ENCODE data around the gene CDKL1.
"Not testable (repeated sequence)": the region's sequence is repeated elsewhere in the genome, so short reads cannot be mapped to it uniquely, and the experiment has no call there.

The CDKL1 gene

DNA sequence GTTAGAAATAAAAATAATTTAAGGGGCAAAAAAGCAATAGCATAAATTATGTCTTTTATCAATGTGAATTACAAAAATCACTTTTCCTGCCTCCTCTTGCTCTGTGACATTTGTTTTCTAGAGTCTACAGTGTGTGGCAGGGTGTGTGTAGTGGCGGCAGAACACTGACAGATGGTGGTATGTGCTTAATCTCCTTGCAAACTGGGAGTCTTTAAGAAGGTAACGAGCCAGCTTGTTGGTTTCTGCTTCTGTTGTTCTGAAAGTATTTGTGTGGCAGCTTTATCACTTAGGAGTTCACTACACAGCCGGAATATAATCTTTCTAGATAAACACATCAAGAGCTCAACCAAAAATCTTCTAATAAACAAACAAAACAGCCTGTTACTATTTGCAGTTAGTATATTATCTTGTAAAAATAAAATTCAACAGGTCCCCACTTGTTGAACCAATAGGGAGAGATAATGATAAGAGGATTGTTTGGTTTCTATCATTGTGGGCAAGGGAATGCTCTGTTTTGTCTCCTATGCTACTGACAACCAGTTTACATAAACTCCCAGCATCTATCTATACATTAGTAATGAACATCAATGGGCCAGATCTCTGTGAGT lies 13.0 kb downstream of the CDKL1 start:
- no peak for DNase-seq

DNA sequence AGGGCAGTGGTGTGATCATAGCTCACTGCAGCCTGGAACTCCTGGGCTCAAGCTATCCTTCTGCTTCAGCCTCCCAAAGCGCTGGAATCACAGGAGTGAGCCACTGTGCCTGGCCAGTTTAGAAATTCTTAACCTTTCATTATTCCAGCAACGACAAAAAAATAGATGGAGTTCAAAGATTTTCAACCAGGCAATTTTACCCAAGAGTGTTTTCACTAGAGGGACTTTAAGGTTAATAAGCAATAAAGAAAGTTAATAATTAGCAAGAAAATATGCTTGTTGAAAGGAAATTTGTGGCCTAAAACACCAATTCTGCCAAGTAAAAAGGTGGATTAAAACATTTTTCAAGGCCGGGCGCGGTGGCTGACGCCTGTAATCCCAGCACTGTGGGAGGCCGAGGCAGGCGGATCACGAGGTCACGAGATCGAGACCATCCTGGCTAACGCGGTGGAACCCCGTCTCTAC lies 14.8 kb downstream of the CDKL1 start:
- DNase-seq = no peak

DNA sequence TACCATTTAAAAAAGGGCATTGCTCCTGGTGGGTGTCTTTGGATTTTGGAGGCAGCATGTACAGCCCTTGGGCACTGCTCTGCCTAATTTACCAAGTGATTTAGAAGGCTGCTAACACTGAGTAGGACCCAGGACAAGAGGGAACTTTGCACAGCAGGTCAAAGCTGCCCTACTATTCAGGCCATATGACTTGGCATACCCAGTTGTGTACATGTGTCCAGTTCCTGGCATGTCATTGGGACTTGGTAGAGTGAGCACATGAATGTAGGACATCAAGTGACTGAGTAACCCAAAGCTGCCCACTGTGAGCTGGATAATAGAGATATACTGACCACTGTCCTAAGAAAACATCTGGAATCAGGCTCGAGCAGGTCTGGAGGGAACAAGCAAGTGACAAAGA lies 15.7 kb downstream of the CDKL1 start:
- DNase-seq = no peak

DNA sequence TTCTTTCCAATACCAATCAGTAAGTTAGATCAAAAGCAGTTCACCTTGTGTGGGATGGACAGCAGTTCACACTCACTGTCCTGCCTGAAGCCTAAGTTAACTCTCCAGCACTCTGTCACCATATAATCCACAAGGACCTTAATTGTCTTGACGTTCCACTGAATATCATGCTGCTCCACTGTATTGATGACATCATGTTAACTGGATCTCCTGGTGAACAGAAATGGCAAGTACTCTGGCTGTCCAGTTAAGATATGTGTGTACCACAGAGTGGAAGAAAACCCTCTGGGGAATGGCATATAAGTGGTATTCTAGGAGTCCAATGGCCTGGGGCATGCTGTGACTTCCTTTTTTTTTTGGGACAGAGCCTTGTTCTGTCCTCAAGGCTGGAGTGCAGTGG lies 16.2 kb downstream of the CDKL1 start:
- DNase-seq = no peak

- DNase-seq = no peak
Measured at GRCh38 chr14:50379563-50379962, 17.1 kb downstream of the CDKL1 start.

DNA sequence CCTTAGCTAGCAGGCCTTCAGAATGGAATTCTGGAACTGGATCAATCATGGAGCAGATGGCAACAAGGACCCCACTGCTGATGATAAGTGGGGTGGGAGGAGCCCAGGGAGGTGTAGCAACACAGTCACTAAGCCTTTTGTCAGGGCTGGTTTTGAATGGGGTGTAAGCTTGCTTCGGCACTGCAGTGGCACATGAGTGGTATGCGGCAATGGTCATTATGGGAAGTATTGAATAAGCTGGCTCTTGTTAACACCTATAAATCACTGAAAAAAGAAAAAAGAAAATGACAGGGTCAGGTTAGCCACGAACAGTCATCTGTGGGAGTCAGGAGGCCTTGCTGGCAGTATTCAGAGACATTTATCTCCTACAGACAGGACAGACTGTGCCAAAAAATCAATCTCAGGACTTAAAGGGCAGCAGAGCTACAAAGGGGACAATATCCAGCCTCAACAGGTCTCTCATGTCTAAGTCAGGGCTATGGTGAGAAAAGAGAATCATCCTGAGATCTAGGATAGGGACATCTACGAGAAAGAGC lies 19.1 kb downstream of the CDKL1 start:
- no peak for DNase-seq

GRCh38 chr14:50375760-50376159 lies 20.9 kb downstream of the CDKL1 start:
- no peak for DNase-seq

GRCh38 chr14:50373959-50374358 lies 22.7 kb downstream of the CDKL1 start:
- no peak for DNase-seq

DNA sequence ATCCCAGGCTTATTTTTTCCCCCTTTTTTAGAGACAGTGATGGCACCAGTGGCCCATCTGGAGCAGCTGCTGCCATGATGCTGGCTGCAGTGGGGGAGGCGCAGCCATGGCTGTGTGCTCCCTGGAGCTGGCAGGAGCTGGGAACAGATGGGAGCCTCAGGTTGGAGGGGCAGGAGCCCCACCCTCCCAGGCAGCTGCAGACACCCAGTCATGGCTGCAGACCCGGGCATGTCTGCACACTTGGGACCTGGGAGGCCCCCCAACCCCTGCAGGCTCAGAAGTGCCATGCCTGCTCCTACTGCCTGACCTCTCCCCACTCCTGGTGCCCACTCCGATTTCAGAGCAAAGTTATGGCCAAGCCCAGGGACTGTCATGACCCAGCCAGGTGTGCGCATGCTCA lies 25.1 kb downstream of the CDKL1 start:
- no peak for DNase-seq

GRCh38 chr14:50366589-50366988 lies 30.1 kb downstream of the CDKL1 start:
- DNase-seq = no peak

DNA sequence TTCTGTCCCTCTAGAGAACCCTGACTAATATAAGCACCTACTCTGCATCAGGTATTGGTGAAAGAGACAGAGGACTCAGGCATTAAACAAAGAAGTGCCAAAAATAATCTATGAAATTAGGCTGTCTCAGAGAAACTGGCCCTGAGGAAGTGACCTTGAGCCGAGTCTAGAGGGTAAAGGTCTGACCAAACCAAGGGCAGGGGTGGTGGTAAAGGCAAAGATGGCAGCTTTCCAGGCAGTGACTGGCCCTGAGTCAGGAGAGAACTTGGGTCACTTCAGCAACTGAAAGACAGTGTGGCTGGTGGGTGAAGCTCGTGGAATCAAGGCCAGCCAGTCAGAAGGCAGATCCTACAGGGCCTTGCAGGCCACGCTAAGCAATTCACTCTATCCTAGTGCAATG lies 30.6 kb downstream of the CDKL1 start:
- no peak for DNase-seq

DNA sequence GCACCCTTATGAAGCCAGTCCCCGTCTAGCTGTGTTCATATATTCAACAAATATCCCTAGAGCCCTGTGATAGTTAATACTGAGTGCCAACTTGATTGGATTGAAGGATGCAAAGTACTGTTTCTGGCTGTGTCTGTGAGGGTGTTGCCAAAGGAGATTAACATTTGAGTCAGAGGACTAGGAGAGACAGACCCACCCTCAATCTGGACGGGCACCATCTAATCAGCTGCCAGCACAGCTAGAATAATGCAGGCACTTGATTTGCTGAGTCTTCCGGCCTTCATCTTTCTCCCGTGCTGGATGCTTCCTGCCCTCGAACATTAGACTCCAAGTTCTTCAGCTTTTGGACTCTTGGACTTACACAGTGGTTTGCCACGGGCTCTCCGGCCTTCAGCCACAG lies 31.1 kb downstream of the CDKL1 start:
- not testable (repeated sequence) for DNase-seq

GRCh38 chr14:50364792-50365191 lies 31.9 kb downstream of the CDKL1 start:
- no peak for DNase-seq

GRCh38 chr14:50363714-50364111 lies 33.0 kb downstream of the CDKL1 start:
- peak; percentile 93 for DNase-seq

GRCh38 chr14:50362764-50363713 lies 33.6 kb downstream of the CDKL1 start:
- peak; percentile 27 for DNase-seq

DNA sequence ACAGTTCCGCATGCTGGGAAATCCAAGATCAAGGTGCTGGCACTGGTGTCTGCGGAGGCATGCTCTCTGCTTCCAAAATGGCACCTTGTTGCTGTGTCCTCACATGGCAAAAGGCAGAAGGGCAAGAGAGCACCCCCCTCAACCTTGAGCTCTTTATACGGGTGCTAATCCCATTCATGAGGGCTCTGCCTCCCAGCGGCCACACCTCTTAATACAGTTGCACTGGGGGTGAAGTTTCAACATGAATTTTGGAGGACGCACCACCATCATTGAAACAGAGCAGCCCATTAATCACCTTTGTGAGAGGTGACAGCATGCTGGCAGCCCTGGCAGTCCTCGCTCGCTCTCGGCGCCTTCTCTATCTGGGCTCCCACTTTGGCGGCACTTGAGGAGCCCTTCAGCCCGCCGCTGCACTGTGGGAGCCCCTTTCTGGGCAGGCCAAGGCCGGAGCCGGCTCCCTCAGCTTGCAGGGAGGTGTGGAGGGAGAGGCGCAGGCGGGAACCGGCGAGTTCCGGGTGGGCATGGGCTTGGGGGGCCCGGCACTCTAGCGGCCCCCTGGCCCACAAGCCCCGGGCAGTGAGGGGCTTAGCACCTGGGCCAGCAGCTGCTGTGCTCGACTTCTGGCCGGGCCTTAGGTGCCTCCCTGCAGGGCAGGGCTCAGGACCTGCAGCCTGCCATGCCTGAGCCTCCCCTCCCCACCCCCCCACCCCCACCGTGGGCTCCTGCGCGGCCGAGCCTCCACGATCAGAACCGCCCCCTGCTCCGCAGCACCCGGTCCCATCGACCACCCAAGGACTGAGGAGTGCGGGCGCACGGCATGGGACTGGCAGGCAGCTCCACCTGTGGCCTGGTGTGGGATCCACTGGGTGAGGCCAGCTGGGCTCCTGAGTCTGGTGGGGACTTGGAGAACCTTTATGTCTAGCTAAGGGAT lies 34.9 kb downstream of the CDKL1 start:
- DNase-seq = not testable (repeated sequence)

DNA sequence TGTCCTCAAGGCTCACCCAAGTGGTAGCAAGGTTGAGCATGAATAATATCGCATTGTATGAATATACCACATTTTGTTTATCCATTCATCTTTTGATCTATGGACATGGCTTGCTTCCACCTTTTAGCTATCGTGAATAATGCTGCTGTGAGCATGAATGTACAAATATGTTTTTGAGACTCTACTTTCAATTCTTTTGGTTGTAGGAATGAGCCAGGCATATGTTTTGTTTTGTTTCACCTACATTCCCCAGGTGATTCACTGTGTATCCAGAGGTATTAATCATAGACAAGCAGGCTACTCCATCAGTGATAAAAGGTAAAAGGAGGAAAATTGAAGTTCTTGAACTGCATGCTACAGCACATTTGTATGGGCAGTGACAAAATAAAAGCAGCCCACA lies 35.8 kb downstream of the CDKL1 start:
- DNase-seq = no peak

DNA sequence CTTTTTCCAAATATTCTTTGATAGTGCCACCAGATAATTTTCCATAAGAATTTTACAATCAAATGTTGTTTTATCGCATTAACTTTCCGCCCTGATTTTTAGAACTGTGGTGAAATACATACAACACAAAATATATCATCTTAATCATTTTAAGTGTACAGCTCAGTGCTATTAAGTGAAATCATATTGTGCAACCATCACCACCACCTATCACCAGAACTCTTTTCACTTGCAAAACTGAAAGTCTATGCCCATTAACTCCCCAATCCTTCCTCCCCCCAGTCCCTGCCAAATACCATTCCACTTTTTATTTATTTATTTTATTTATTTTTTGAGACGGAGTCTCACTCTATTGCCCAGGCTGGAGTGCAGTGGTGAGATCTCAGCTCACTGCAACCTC lies 36.6 kb downstream of the CDKL1 start:
- DNase-seq = no peak

DNA sequence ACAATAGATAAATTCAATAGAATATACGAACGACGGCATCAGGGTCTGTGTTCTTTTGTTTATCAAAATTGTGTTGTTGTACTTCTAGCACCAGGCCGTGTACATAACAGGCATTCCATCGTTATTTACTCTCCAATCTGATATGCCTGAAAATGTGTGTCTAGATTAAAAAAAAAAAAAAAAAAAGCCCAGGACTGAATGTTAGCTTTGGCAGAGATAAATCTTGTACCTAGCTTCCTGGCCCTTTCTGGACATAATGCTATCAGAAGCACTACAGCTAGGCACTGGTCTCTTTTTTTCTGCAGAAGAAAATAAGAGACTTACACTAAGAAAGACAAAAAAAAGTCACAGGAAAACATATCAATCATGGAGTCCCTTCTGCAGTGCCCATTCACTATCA lies 37.0 kb downstream of the CDKL1 start:
- DNase-seq = no peak

DNA sequence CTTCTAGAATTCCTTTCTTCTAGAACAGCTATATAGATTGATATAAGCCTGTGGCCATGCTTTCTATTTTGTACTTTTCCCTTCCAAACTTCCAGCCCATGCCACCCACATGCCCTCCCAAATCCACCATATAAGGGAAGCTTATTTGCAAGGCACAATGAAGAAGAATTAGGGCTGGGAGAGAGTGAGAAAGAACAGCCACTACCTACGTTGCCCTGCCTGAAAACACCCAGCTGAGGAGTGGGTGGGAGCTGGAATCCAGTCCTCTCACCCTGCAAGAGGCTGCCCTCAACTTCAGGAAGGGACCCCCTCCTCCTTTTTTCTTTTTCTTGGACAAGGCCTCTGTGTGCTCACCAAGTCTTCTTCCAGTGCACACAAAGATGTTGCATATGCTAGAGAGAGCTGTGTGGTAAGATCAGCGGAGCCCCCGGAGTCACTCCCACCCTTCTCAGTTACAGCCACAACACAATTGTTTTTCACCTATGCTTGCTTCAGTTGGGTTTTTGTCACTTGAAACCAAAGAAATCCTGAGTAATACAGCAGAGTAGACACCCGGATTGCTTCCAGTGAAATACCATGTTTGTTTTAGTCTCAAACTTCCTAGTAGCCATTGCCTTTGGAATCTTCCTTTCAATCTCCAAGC lies 38.8 kb downstream of the CDKL1 start:
- no peak for DNase-seq

DNA sequence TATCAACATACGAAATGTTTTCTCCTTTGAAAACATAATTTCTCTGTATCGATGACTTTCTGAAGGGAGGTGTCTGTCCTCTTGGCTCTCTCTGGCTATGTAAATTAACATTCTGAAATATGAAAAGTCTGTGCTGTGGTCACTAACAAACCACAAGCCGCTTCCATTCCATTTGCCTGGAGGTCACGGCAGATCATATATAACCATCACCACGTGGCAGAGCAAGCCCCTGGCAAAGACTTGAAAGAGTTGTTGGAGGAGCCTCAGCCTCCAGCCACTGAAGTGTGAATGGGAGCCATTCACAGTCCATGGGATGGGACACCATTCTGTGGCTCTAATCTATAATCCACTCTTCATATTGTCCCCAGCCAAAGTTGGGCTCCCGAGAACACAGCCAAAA lies 39.6 kb downstream of the CDKL1 start:
- DNase-seq = no peak

DNA sequence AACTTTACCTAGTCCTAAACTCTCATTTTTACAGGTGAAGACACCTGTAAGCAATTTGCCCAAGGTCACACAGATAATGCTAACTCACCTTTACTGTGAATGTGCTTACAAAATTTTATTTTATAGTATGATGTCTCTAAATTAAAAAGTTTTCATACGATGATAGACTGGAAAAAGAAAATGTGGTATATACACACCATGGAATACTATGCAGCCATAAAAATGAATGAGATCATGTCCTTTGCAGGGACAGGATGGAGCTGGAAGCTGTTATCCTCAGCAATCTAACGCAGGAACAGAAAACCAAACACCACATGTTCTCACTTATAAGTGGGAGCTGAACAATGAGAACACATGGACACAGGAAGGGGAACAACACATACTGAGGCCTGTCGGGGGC lies 40.4 kb downstream of the CDKL1 start:
- not testable (repeated sequence) for DNase-seq
